SK-N-SH treated with all-trans-retinoic acid at 6 μM for 48 hours (cell line): ENCODE measurements around the gene PLB1.

Experiments used
- ARNTL ChIP-seq: fragments of 450-650 bp; formaldehyde crosslinking; IDR thresholded peaks from 2 replicates; pipeline ENCODE4 v1.5.0; 2020; ENCODE audit warnings: low read depth, mild to moderate bottlenecking, moderate library complexity, borderline replicate concordance
- TOX ChIP-seq: fragments of 250-450 bp; sonication (Bioruptor Pico); IDR thresholded peaks from 2 replicates; pipeline ENCODE4 v1.8.0; 2021; ENCODE audit warnings: mild to moderate bottlenecking, moderate library complexity, borderline replicate concordance
- ZC3H10 ChIP-seq: fragments of 250-450 bp; sonication (Bioruptor Pico); IDR thresholded peaks from 2 replicates; pipeline ENCODE4 v1.5.1; 2021; ENCODE audit warnings: mild to moderate bottlenecking, moderate library complexity

DNA sequence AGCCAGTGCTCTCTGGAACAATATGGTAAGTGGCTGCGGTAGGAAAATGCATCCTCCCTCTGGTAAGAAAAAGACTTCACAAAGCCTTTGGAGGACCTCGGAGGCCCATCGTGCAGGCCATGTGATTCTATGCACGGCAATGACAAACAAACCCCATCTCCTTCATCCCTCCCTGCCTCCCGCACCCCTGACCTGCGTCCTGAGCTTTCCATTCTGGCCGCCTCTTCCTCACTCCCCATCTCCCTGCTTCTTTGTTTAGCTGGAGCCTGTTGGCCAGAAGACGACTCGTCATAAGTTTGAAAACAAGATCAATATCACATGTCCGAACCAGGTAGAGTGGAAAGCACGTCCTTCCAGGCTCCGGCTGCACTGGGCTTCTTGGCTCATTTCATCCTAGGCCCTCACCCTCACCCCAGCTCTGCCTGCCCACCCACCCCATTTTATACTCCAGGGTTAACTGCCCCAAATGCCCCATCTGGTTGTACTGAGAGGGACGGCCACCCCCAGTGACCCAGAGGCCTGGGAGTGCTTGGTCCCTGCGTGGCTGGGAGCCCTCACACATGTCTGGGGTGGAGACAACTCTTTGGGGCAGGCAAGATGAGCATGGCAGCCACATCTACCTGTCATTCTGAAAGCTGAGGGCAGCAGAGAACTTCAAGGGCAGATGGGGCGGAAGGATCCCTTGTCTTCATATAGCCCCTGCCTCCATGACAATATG, 94.0 kb downstream of the PLB1 start:
- TF ChIP-seq ARNTL (CRISPR knock-in tag): no peak
- TF ChIP-seq ZC3H10 (CRISPR knock-in tag): no peak
- TF ChIP-seq TOX (CRISPR knock-in tag): no peak
